ENCODE measurements around the gene CSMD2. TPM values are rescaled to one million over a fixed set of nuclear protein-coding genes. Genes with fewer than 3 reads are reported as not detected.

The CSMD2 gene
- polyA plus RNA-seq, 1 of the 3 experiments (the other 2 are of a cell fraction): not detected

DNA sequence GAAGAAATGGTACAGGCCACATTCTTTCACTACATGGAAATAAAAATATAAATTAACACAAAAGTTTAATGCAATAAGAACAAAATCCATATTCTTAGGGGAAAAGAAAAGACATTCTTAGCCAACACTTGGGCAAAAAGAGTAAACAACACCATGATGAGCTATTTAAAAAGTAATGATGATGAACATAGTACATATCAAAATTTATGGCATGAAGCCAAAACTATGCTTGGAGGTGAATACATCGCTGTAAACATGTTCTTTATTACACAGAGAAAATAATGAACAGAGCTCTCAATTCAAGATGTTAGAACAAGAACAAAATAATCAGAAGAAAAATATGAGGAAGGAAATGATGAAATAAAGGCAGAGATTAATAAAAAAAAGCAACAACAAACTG, 534.3 kb downstream of the CSMD2 start:
- H3K4me2 ChIP-seq: no peak overlapping the region
- H4K20me1 ChIP-seq (ENCODE audit: insufficient read depth): no peaks in the 10 kb centered on the region
- no peaks in the 10 kb centered on the region for H3K27me3 ChIP-seq (ENCODE audit: insufficient read depth)
- TF ChIP-seq TEAD4 (IDR thresholded peaks at IDR 0.05; ENCODE audit: borderline replicate concordance, insufficient read depth) (no peak), CHD2 (IDR thresholded peaks at IDR 0.05; ENCODE audit: low read length, partially characterized antibody) (no peak), ELF1 (IDR thresholded peaks at IDR 0.05) (no peak), TCF12 (IDR thresholded peaks at IDR 0.05) (no peak), SMC3 (IDR thresholded peaks at IDR 0.05; ENCODE audit: low read depth, low read length) (no peak), RXRA (IDR thresholded peaks at IDR 0.05; ENCODE audit: borderline replicate concordance, low read depth) (no peak), FOXM1 (IDR thresholded peaks at IDR 0.05; ENCODE audit: low read depth) (no peak)
- H3K27ac ChIP-seq (ENCODE audit: low read depth in 2 of 2, low read length in 1 of 2): no peak overlapping the region
- no peaks in the 10 kb centered on the region; the same call in 1 of the 2 replicates for H3K9me3 ChIP-seq
- no peak overlapping the region for H3K9ac ChIP-seq
- H3K9me2 ChIP-seq: no peaks in the 10 kb centered on the region
- no peaks in the 10 kb centered on the region; a peak in 1 of 4 replicates for H3K4me1 ChIP-seq (ENCODE audit: control insufficient read depth in 1 of 2, insufficient read depth in 2 of 2, low read depth in 1 of 2, low read length in 1 of 2)
- POLR2A ChIA-PET: no interaction called here
- H3F3A ChIP-seq (replicated peaks; ENCODE audit: insufficient read depth): no peaks in the 10 kb centered on the region
- no peaks in the 10 kb centered on the region for H3K36me3 ChIP-seq (replicated peaks in 1 of 2; ENCODE audit: control insufficient read depth in 1 of 2, insufficient read depth in 2 of 2, low read length in 1 of 2)
- H3K4me3 ChIP-seq (ENCODE audit: low read depth in 2 of 2, low read length in 1 of 2): no peak overlapping the region
- no peaks in the 10 kb centered on the region for H3K79me2 ChIP-seq (ENCODE audit: insufficient read depth)
- H2AFZ ChIP-seq (ENCODE audit: low read depth): no peak overlapping the region
- CTCF ChIA-PET: interaction anchor here (0.5 to 4.9 kb wide), 10 partner anchors 10 to 1112 kb away, joined by 3 to 78 read pairs (median 3); no protein-coding TSS in a partner anchor
- no peak for DNase-seq
- WGBS (ENCODE audit: low lambda C conversion rate): 24% methylated on average over 1 of the region's 1 CpG

DNA sequence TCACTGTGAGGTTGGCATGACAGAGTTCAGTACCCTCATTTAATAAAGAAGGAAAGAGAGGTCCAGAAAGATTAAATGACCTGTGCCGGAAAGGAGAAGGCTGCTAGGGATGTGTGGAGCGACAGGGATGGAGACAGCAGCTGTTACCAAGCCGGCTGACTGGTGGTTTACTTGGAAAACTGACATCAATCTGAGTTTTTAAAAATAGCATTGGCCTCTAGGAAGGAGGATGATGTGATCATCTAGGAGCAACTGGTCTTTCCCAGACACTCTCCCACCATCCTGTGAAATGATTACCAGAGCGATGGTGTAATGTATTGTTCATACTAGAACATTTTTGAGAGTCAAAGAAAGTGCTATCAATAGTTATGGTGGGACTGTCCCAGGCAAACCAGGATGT, 538.2 kb downstream of the CSMD2 start:
- H3K27ac ChIP-seq (ENCODE audit: low read depth in 2 of 2, low read length in 1 of 2): no peak overlapping the region
- H4K20me1 ChIP-seq (ENCODE audit: insufficient read depth): no peaks in the 10 kb centered on the region
- no peaks in the 10 kb centered on the region for H3K9me2 ChIP-seq
- no peak for TF ChIP-seq FOXM1 (IDR thresholded peaks at IDR 0.05; ENCODE audit: low read depth)
- TF ChIP-seq TCF12 (IDR thresholded peaks at IDR 0.05): no peak
- TF ChIP-seq TAF1 (IDR thresholded peaks at IDR 0.05; ENCODE audit: borderline replicate concordance, low read depth, low read length): no peak
- TF ChIP-seq, protein P1, sequence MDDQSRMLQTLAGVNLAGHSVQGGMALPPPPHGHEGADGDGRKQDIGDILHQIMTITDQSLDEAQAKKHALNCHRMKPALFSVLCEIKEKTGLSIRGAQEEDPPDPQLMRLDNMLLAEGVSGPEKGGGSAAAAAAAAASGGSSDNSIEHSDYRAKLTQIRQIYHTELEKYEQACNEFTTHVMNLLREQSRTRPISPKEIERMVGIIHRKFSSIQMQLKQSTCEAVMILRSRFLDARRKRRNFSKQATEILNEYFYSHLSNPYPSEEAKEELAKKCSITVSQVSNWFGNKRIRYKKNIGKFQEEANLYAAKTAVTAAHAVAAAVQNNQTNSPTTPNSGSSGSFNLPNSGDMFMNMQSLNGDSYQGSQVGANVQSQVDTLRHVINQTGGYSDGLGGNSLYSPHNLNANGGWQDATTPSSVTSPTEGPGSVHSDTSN (IDR thresholded peaks at IDR 0.05): no peak
- TF ChIP-seq, protein P2, sequence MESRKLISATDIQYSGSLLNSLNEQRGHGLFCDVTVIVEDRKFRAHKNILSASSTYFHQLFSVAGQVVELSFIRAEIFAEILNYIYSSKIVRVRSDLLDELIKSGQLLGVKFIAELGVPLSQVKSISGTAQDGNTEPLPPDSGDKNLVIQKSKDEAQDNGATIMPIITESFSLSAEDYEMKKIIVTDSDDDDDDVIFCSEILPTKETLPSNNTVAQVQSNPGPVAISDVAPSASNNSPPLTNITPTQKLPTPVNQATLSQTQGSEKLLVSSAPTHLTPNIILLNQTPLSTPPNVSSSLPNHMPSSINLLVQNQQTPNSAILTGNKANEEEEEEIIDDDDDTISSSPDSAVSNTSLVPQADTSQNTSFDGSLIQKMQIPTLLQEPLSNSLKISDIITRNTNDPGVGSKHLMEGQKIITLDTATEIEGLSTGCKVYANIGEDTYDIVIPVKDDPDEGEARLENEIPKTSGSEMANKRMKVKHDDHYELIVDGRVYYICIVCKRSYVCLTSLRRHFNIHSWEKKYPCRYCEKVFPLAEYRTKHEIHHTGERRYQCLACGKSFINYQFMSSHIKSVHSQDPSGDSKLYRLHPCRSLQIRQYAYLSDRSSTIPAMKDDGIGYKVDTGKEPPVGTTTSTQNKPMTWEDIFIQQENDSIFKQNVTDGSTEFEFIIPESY (IDR thresholded peaks at IDR 0.05; ENCODE audit: borderline replicate concordance, low read depth): no peak
- TF ChIP-seq POLR2AphosphoS5 (IDR thresholded peaks at IDR 0.05; ENCODE audit: low read depth, low read length): no peak
- TF ChIP-seq CHD2 (IDR thresholded peaks at IDR 0.05; ENCODE audit: low read length, partially characterized antibody): no peak
- no peak for TF ChIP-seq NRF1 (IDR thresholded peaks at IDR 0.05; ENCODE audit: low read depth, low read length)
- no peak for TF ChIP-seq RXRA (IDR thresholded peaks at IDR 0.05; ENCODE audit: borderline replicate concordance, low read depth)
- TF ChIP-seq SMC3 (IDR thresholded peaks at IDR 0.05; ENCODE audit: low read depth, low read length): no peak
- TF ChIP-seq ELF1 (IDR thresholded peaks at IDR 0.05): no peak
- TF ChIP-seq RFX5 (IDR thresholded peaks at IDR 0.05; ENCODE audit: low read length): no peak
- no peak for TF ChIP-seq EP300 (IDR thresholded peaks at IDR 0.05; ENCODE audit: borderline replicate concordance in 1 of 2, low read depth in 1 of 2, low read length in 1 of 2)
- H3K27me3 ChIP-seq (ENCODE audit: insufficient read depth): no peaks in the 10 kb centered on the region
- H3K9me3 ChIP-seq: no peaks in the 10 kb centered on the region
- no peaks in the 10 kb centered on the region; a peak in 1 of 4 replicates for H3K4me1 ChIP-seq (ENCODE audit: control insufficient read depth in 1 of 2, insufficient read depth in 2 of 2, low read depth in 1 of 2, low read length in 1 of 2)
- WGBS (ENCODE audit: low lambda C conversion rate): 28% methylated on average over 4 of the region's 4 CpGs
- H3K4me2 ChIP-seq: no peak overlapping the region
- H3K9ac ChIP-seq: no peak overlapping the region
- CTCF ChIA-PET: interaction anchor here (1.3 to 2.4 kb wide), 3 partner anchors 14 to 1116 kb away, joined by 4 to 6 read pairs (median 5); no protein-coding TSS in a partner anchor
- H3K4me3 ChIP-seq (ENCODE audit: low read depth in 2 of 2, low read length in 1 of 2): no peak overlapping the region
- DNase-seq: no peak
- no peaks in the 10 kb centered on the region for H3F3A ChIP-seq (replicated peaks; ENCODE audit: insufficient read depth)
- no peaks in the 10 kb centered on the region for H3K36me3 ChIP-seq (replicated peaks in 1 of 2; ENCODE audit: control insufficient read depth in 1 of 2, insufficient read depth in 2 of 2, low read length in 1 of 2)
- H3K79me2 ChIP-seq (ENCODE audit: insufficient read depth): no peaks in the 10 kb centered on the region
- H2AFZ ChIP-seq (ENCODE audit: low read depth): no peak overlapping the region
- POLR2A ChIA-PET: no interaction called here
